GM19239 (cell line): ENCODE data around the gene CCDC188.

Experiments
- DNase-seq: peaks from one replicate; pipeline ENCODE4 v3.0.0; 2011; ENCODE audit warnings: low spot score; ENCODE audit not compliant: insufficient read length
- FAIRE-seq: peaks from 2 replicates; lab custom pipeline; 2011; peaks lifted over from hg19 to GRCh38; lab: Jason Lieb, UNC

Gene CCDC188

DNA sequence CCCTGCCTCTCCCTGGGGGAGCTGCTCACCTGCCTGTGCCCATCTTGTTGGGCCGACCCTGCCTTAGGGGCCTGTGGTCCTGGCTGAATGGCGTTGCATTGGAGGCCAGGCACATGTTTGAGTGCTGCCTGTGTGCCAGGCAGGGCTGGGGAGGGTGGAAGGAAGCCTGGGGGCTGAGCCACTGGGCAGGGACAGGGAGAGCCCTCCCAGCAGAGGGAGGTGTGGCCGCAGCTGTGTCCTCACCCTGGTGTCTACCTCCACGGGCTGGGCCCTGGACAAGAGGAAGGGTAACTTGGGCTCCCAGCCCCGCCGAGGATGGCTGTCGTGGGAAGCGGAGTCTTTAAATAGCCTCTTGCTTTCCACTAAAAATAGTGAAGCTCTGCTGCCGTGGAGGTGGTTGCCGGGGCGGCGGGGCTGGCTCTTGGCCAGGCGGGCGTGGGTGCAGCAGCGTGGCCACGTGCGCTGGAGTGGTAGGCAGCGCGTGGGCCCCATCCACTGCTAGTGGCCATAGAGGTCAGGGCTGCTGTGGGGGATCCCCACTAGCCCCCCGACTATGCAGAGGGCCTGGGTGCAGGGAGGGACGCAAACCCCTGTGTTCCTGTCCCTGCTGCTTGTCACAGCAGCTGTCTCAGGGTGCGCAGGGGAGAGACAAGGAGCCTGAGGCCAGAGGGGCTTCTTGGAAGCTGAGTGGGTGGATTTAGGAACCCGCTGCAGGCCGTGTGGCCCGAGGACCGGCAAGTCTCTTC, 13.0 kb downstream of the CCDC188 start:
- FAIRE-seq (no peak), DNase-seq (no peak)

- DNase-seq (no peak), FAIRE-seq (no peak)
Measured at GRCh38 chr22:20137113-20137512, 13.7 kb downstream of the CCDC188 start.

GRCh38 chr22:20136603-20136873, 14.3 kb downstream of the CCDC188 start:
- no peak for FAIRE-seq
- no peak for DNase-seq

DNA sequence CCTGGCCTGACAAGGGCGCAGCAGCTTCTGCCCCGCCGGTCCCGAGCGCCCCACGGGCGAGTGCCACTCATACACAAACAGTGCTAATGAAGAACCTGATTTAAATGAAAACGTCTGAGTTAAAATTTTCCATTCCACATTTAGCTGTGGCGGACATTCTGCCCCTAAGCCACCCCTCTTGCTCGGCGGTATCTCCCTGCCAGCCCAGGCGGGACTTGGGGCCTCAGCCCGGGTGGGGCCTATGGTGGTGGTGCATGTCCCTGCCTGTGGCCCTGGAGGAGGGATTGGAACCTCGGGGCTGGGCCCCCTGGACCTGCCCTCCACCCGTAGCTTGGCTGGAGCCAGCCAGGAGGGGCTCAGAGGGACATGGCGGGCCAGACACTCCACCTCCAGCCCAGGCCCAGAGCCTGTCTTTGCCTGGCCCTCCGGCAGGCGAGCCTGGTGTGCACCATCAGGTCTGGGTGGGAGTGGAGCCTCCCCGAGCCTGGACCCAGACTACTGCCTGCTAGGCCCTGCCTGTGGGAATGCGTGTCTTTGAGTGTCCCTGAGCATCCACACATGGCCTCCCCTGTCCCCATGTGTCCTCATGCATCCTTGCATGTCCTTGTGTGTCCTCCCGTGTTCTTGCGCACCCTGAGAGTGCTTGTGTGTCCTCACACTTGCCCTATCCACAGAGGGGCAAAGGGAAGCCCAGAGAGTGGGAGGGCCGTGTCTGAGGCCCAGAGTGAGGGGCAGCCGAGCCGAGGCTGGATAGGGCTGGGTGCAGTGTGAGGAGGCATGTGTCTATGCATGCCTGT, 14.9 kb downstream of the CCDC188 start:
- DNase-seq (no peak), FAIRE-seq (no peak)

DNA sequence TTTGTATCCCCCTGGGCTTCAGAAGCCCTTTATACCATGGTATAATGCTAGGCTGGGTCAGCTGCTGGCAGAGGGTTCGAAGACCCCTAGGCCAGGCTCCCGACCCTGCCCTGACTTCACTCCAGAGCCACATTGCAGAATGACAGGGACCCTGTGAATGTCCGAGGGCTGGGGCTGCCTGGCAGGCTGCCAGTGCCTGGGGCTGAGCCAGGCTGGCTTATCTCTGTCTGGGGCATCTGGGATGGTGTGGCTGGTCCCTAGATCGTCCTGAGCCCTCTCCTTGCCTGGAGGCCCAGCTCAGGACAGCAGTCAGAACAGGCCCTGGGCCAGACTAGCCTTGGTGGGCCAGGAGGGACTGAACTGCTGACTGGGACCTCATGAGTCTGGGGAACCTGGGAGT, 15.6 kb downstream of the CCDC188 start:
- FAIRE-seq = no peak

GRCh38 chr22:20133930-20134549, 16.8 kb downstream of the CCDC188 start:
- no peak for FAIRE-seq

More for the DNA sequence above, 15.6 kb downstream of the CCDC188 start:
- no peak for DNase-seq

GRCh38 chr22:20132686-20133246, 18.1 kb downstream of the CCDC188 start:
- no peak for DNase-seq
- no peak for FAIRE-seq

More at GRCh38 chr22:20133930-20134549, 16.8 kb downstream of the CCDC188 start:
- no peak for DNase-seq

DNA sequence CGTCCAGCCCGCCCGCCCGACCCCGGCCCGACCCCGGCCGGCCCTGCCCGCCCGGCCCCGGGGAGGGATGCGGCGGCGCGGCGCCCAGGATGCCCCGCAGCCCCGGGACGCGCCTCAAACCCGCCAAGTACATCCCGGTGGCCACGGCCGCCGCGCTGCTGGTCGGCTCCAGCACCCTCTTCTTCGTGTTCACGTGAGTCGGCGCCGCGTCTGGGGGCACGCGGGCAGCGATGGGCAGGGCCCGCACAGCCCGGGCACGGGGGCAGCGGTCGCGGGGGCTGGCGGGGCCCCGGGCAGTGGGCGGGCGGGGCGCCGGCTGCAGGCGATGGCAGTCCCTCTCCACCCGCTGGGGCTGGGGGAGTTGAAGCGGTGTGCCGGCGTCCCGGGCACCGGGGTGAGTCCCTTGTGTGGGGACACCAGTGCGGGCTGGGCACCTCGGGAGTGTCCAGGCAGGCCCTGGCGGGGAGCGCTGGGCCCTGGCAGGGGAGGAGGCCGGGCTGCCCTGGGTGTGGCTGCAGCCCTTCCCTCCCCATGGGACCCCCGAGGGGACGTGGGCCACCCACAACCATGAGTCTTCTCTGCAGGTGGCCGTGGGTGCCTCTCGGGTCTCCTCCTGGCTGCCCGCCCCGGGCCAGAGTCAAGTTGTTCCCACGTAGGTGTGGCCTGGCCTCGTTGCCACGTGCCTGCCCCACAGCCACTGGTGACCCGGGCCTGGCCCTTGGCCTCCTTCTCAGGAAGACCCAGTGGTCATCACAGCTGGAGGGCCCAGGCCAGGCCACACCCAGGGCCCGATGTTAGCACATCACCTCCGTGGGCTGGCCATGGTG, 18.8 kb downstream of the CCDC188 start:
- no peak for FAIRE-seq
- peak; percentile 45 for DNase-seq

DNA sequence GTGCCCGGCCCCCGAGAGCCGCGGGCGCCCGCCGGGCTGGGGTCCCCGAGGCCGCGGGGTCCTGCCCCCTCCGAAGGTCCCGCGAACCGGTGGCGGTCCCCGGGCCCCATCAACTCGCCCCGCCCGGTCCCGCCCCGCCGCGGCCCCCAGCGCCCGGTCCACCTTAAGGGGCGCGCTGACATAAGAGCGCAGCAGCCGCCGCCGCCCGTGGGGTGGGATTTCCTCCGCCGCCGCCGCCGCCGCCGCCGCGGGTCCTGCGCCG, 19.3 kb downstream of the CCDC188 start, which contains the start of gene ZDHHC8:
Gene ZDHHC8, plus strand, starts transcription at position 208 of the 262 bp plus-strand sequence. CDS start 144 bp downstream, outside the sequence.
- FAIRE-seq = no peak
- DNase-seq = peak; percentile 69

- DNase-seq (peak; percentile 91), FAIRE-seq (peak; percentile 81)
Measured at GRCh38 chr22:20130731-20131596, 19.9 kb downstream of the CCDC188 start.

- FAIRE-seq = no peak
Measured at GRCh38 chr22:20130319-20130718, 20.5 kb downstream of the CCDC188 start.

GRCh38 chr22:20129747-20130014, 21.2 kb downstream of the CCDC188 start:
- DNase-seq = no peak
- FAIRE-seq = no peak

More at GRCh38 chr22:20130319-20130718, 20.5 kb downstream of the CCDC188 start:
- DNase-seq = no peak

GRCh38 chr22:20128902-20129746, 21.7 kb downstream of the CCDC188 start:
- FAIRE-seq (no peak), DNase-seq (no peak)

DNA sequence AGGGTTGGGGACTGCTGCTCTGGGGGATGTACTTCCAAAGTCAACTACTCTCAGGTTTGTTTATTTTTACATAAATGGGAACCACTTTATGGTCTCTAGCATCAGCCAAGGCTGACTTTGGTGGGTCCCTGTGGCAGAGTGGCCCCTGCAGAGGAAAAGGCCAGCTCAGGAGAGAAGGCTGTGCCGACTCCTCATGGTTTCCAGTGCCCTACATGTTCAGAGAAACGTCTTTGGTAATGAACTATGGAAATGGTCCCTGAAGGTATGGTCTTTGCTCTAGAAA, 22.3 kb downstream of the CCDC188 start:
- DNase-seq = no peak
- FAIRE-seq = no peak

DNA sequence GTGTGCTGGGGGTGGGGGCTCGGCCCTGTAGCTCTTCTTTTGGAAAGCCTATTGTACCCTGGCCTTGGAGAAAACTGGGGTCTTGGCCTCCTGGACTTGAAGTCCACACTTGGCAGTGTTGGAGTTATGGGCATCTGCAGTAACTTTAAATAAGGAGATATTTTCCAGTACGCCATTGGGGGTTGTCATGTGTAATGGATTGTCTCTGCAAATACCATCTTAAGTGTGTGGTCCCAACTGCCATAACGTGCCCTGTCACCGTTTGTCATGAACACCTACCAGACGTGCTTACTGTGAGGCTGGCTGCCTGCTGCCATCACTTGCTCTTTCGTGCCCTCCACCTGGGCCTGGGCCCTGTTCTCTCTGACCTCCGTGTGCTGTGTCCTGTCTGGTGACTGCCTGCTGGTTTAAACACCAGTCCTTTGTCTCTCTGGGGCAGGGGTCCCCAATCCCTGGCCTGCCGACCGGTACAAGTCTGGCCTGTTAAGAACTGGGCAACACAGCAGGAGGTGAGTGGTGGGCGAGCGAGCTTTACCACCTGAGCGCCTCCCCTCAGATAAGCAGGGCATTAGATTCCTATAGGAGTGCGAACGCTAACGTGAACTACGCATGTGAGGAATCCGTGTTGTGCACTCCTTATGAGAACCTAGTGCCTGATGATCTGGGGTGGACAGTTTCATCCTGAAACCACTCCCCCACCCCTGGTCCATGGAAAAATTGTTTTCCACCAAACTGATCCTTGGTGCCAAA, 22.8 kb downstream of the CCDC188 start:
- DNase-seq (no peak), FAIRE-seq (no peak)

DNA sequence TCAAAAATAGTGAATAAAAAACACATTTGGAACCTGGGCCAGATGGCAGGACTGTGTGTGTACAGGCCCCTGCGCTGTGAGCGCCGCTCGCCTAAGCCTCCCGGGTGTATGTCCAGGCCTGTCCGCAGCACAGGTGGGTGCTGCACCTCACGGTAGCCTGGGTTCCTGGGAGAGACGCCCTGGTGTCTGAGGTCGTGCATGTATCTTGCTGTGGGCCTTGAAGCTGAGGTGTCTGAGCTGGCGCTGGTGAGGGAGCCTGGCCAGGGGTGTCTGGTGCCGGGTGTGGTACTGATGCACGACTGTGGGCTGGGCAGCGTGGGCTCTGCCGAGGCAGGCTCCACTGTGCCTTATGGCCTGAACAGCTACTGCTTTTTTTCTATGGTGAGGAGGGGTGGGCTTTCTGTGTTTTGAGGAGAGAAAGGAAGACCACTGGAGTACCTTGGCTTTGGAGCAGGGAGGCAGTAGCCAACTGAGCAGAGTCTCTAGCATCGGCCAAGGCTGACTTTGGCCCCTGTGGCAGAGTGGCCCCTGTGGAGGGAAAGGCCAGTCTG, 23.5 kb downstream of the CCDC188 start:
- DNase-seq = no peak
- FAIRE-seq = no peak

- FAIRE-seq = no peak
- DNase-seq = no peak
Measured at GRCh38 chr22:20126284-20127029, 24.4 kb downstream of the CCDC188 start.
